Vagina (tissue), 2 donors: ENCODE measurements around the gene JAKMIP1.

Source experiments
- POLR2A ChIP-seq, 2 donors: fragments of 450-650 bp; IDR thresholded peaks; one replicate each; pipeline ENCODE4 v1.6.1; 2017; ENCODE audit warnings: antibody characterized with exemption in 2 of 2, mild to moderate bottlenecking in 2 of 2, moderate library complexity in 2 of 2
- POLR2AphosphoS5 ChIP-seq, 2 donors: sonication (generic); formaldehyde crosslinking; IDR thresholded peaks; one replicate each; pipeline ENCODE4 v1.9.0; 2017; ENCODE audit warnings: antibody characterized with exemption in 2 of 2, mild to moderate bottlenecking in 2 of 2, low read depth in 1 of 2; ENCODE audit not compliant: insufficient read depth in 1 of 2
- TF ChIP-seq, protein P1 (sequence below), 3 experiments: fragments of 450-650 bp in 2 of 3; fragments of 200-600 bp in 1 of 3; sonication (generic) in 1 of 3; IDR thresholded peaks; one replicate each; pipeline ENCODE4 v1.5.1; 2017 to 2019; ENCODE audit warnings: antibody characterized with exemption in 3 of 3, mild to moderate bottlenecking in 2 of 3, moderate library complexity in 2 of 3

GRCh38 chr4:6049985-6050384 is 150.4 kb downstream of the JAKMIP1 start:
- TF ChIP-seq, protein P1, sequence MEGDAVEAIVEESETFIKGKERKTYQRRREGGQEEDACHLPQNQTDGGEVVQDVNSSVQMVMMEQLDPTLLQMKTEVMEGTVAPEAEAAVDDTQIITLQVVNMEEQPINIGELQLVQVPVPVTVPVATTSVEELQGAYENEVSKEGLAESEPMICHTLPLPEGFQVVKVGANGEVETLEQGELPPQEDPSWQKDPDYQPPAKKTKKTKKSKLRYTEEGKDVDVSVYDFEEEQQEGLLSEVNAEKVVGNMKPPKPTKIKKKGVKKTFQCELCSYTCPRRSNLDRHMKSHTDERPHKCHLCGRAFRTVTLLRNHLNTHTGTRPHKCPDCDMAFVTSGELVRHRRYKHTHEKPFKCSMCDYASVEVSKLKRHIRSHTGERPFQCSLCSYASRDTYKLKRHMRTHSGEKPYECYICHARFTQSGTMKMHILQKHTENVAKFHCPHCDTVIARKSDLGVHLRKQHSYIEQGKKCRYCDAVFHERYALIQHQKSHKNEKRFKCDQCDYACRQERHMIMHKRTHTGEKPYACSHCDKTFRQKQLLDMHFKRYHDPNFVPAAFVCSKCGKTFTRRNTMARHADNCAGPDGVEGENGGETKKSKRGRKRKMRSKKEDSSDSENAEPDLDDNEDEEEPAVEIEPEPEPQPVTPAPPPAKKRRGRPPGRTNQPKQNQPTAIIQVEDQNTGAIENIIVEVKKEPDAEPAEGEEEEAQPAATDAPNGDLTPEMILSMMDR (IDR thresholded peaks at IDR 0.05): no peak
- TF ChIP-seq POLR2A (IDR thresholded peaks at IDR 0.05): no peak
- TF ChIP-seq POLR2AphosphoS5 (IDR thresholded peaks at IDR 0.05; ENCODE audit: insufficient read depth in 1 of 2, low read depth in 1 of 2): no peak
